ENCODE data around the gene MMADHC. TPM values are rescaled to one million over a fixed set of nuclear protein-coding genes. Genes with fewer than 3 reads are reported as not detected.

The MMADHC gene
- 109 and 123 TPM in 2 replicates for total RNA-seq

DNA sequence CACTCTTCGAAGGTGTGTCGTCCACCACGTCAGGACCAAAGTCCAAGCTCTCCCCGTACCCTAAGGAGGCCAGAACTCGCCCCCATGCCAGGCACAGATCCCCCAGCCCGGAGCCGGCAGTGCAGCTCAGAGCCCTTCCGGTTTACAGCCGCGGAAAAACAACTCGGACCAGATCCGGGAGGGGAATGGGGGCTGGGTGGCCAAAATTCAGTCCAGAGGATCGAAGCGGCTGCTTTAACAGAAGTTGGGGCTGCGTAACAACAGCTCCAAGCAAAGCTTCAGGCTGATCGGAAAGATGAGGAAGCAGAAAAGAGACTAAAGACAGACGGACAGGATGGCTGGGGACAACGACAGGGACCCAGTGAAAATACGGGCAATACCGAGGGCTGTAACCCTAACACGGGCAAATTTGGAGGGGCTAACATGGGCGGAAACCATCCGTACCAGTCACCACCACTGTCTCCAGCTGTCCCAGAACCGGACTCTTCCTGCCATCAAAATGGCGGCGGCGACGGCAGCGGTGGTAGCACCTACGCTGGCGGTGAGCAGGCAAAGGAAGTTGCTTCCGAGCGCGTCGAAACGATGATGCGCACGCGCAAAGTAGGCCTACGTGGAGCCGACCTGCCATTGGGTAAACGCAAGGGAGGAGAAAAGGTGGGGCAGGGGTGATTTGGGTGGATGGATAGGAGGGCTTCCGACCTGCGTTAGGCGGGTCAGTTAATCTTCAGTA, at the start of gene MMADHC:
Gene MMADHC, minus strand, starts transcription at position 556 of the 730 bp plus-strand sequence. CDS start 678 bp downstream, outside the sequence.

